Measurements from ENCODE around the gene PDE4D. TPM values are rescaled to one million over a fixed set of nuclear protein-coding genes. Genes with fewer than 3 reads are reported as not detected.

The PDE4D gene
- total and polyA plus RNA-seq, 10 of the 15 experiments (the other 5 are each of a cell fraction or from before 2014, with no cell fraction given), result 0.87 to 4.1 (median 2.2) TPM

GRCh38 chr5:59055745-59056448 is 837.6 kb downstream of the PDE4D start:
- intact Hi-C loops (cut with micrococcal nuclease; ENCODE audit: unreplicated experiment) (no loop called here), in situ Hi-C loops (cut with MboI) (no loop called here)
- ChIA-PET RAD21 (ENCODE audit: unreplicated experiment) (no interaction called here), POLR2A (no interaction called here), SMC1A (ENCODE audit: uncharacterized antibody, unreplicated experiment) (interaction anchor here (1.1 to 1.2 kb wide), 2 partner anchors 9 to 14 kb away, joined by 3 read pairs; no protein-coding TSS in a partner anchor), CTCF (interaction anchor here (1.0 to 1.2 kb wide), 2 partner anchors 12 to 21 kb away, joined by 3 read pairs; no protein-coding TSS in a partner anchor)
- H3K27me3 ChIP-seq (replicated peaks in 1 of 2; ENCODE audit: control insufficient read depth in 2 of 2, insufficient read depth in 2 of 2, low read length in 1 of 2), result no peaks in the 10 kb centered on the region
- DNase-seq (ENCODE audit: low read depth, low spot score) (no peak), ATAC-seq (no peak), FAIRE-seq (no peak)
- no peaks in the 10 kb centered on the region for H3K36me3 ChIP-seq (ENCODE audit: control insufficient read depth in 2 of 2, insufficient read depth in 2 of 2, low read length in 1 of 2)
- H3K9me3 ChIP-seq (replicated peaks; ENCODE audit: control insufficient read depth, insufficient read depth, low read length), result no peaks in the 10 kb centered on the region
- no peak overlapping the region for H3K4me3 ChIP-seq
- H3K4me1 ChIP-seq (ENCODE audit: control insufficient read depth, insufficient read depth, low read length), result no peaks in the 10 kb centered on the region
- 38% methylated on average over 9 of the region's 9 CpGs for WGBS (ENCODE audit: insufficient coverage, insufficient replicate concordance, low lambda C conversion rate, missing lambda C conversion rate)
- H3K79me2 ChIP-seq (ENCODE audit: control insufficient read depth, insufficient read depth, low read length), result no peaks in the 10 kb centered on the region
- no peak for TF ChIP-seq NFYB (IDR thresholded peaks at IDR 0.05; ENCODE audit: insufficient read depth, low read depth, low read length)
- no peak for TF ChIP-seq POLR2A (IDR thresholded peaks at IDR 0.05; ENCODE audit: low read depth, low read length)
- TF ChIP-seq NFIC (IDR thresholded peaks at IDR 0.05; ENCODE audit: low read depth, low read length), result no peak
- TF ChIP-seq, protein P1, sequence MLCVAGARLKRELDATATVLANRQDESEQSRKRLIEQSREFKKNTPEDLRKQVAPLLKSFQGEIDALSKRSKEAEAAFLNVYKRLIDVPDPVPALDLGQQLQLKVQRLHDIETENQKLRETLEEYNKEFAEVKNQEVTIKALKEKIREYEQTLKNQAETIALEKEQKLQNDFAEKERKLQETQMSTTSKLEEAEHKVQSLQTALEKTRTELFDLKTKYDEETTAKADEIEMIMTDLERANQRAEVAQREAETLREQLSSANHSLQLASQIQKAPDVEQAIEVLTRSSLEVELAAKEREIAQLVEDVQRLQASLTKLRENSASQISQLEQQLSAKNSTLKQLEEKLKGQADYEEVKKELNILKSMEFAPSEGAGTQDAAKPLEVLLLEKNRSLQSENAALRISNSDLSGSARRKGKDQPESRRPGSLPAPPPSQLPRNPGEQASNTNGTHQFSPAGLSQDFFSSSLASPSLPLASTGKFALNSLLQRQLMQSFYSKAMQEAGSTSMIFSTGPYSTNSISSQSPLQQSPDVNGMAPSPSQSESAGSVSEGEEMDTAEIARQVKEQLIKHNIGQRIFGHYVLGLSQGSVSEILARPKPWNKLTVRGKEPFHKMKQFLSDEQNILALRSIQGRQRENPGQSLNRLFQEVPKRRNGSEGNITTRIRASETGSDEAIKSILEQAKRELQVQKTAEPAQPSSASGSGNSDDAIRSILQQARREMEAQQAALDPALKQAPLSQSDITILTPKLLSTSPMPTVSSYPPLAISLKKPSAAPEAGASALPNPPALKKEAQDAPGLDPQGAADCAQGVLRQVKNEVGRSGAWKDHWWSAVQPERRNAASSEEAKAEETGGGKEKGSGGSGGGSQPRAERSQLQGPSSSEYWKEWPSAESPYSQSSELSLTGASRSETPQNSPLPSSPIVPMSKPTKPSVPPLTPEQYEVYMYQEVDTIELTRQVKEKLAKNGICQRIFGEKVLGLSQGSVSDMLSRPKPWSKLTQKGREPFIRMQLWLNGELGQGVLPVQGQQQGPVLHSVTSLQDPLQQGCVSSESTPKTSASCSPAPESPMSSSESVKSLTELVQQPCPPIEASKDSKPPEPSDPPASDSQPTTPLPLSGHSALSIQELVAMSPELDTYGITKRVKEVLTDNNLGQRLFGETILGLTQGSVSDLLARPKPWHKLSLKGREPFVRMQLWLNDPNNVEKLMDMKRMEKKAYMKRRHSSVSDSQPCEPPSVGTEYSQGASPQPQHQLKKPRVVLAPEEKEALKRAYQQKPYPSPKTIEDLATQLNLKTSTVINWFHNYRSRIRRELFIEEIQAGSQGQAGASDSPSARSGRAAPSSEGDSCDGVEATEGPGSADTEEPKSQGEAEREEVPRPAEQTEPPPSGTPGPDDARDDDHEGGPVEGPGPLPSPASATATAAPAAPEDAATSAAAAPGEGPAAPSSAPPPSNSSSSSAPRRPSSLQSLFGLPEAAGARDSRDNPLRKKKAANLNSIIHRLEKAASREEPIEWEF (IDR thresholded peaks at IDR 0.05; ENCODE audit: insufficient replicate concordance, low read depth, low read length), result no peak
- TF ChIP-seq, protein P2, sequence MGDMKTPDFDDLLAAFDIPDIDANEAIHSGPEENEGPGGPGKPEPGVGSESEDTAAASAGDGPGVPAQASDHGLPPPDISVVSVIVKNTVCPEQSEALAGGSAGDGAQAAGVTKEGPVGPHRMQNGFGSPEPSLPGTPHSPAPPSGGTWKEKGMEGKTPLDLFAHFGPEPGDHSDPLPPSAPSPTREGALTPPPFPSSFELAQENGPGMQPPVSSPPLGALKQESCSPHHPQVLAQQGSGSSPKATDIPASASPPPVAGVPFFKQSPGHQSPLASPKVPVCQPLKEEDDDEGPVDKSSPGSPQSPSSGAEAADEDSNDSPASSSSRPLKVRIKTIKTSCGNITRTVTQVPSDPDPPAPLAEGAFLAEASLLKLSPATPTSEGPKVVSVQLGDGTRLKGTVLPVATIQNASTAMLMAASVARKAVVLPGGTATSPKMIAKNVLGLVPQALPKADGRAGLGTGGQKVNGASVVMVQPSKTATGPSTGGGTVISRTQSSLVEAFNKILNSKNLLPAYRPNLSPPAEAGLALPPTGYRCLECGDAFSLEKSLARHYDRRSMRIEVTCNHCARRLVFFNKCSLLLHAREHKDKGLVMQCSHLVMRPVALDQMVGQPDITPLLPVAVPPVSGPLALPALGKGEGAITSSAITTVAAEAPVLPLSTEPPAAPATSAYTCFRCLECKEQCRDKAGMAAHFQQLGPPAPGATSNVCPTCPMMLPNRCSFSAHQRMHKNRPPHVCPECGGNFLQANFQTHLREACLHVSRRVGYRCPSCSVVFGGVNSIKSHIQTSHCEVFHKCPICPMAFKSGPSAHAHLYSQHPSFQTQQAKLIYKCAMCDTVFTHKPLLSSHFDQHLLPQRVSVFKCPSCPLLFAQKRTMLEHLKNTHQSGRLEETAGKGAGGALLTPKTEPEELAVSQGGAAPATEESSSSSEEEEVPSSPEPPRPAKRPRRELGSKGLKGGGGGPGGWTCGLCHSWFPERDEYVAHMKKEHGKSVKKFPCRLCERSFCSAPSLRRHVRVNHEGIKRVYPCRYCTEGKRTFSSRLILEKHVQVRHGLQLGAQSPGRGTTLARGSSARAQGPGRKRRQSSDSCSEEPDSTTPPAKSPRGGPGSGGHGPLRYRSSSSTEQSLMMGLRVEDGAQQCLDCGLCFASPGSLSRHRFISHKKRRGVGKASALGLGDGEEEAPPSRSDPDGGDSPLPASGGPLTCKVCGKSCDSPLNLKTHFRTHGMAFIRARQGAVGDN (IDR thresholded peaks at IDR 0.05), result no peak
- TF ChIP-seq RUNX3 (IDR thresholded peaks at IDR 0.05; ENCODE audit: low read length), result no peak
- TF ChIP-seq BRCA1 (IDR thresholded peaks at IDR 0.05; ENCODE audit: low read depth, low read length), result no peak
- H4K20me1 ChIP-seq (ENCODE audit: control insufficient read depth, insufficient read depth), result no peaks in the 10 kb centered on the region
- no peak overlapping the region for H2AFZ ChIP-seq (ENCODE audit: control insufficient read depth, low read depth, low read length)
- H3K27ac ChIP-seq (ENCODE audit: control insufficient read depth, insufficient read depth), result no peak overlapping the region
- H3K4me2 ChIP-seq (ENCODE audit: control insufficient read depth, insufficient read depth), result no peak overlapping the region
- no TSS peak for BruUV-seq (replicated peaks)
- H3K9ac ChIP-seq (ENCODE audit: control insufficient read depth, insufficient read depth, low read length), result no peak overlapping the region

All from GM12878 (cell line).